Kidney (tissue), 14 donors: Measurements from ENCODE around the gene TLDC2. TPM values are rescaled to one million over a fixed set of nuclear protein-coding genes. Genes with fewer than 3 reads are reported as not detected.

Source experiments
- DNase-seq, 5 donors: peaks; one replicate each; pipeline ENCODE4 v3.0.0-alpha.2; 2013 to 2020
- FAIRE-seq: peaks from 2 replicates; lab custom pipeline; 2012; peaks lifted over from hg19 to GRCh38; lab: Jason Lieb, UNC
- H3K27ac ChIP-seq, 2 donors: one replicate each; pipeline ENCODE4 v1.7.0; 2013; ENCODE audit warnings: low read depth in 2 of 2, low read length in 2 of 2, inconsistent platforms in 1 of 2
- H3K27me3 ChIP-seq: one replicate; pipeline ENCODE4 v1.7.1; 2013; ENCODE audit warnings: low read length, inconsistent platforms; ENCODE audit not compliant: control insufficient read depth, insufficient read depth
- H3K36me3 ChIP-seq, 3 donors: one replicate each; pipeline versions ENCODE4 v1.7.0 to v1.7.1; 2013; ENCODE audit warnings: low read length in 3 of 3, control low read depth in 1 of 3, inconsistent platforms in 1 of 3; ENCODE audit not compliant: insufficient read depth in 3 of 3, control insufficient read depth in 2 of 3
- H3K4me1 ChIP-seq, 3 donors: one replicate each; pipeline versions ENCODE4 v1.7.0 to v1.7.1; 2013; ENCODE audit warnings: low read length in 3 of 3, inconsistent platforms in 1 of 3, low read depth in 1 of 3; ENCODE audit not compliant: control insufficient read depth in 2 of 3, insufficient read depth in 2 of 3
- H3K4me3 ChIP-seq, 3 donors: one replicate each; pipeline versions ENCODE4 v1.7.0 to v1.8.1; 2013; ENCODE audit warnings: low read length in 3 of 3, control low read depth in 1 of 3, inconsistent platforms in 1 of 3
- H3K9ac ChIP-seq, 3 donors: one replicate each; pipeline versions ENCODE4 v1.7.0 to v1.7.1; 2013; ENCODE audit warnings: low read length in 3 of 3, control low read depth in 1 of 3, inconsistent platforms in 1 of 3
- H3K9me3 ChIP-seq, 3 donors: one replicate each; pipeline versions ENCODE4 v1.7.0 to v1.7.1; 2013; ENCODE audit warnings: low read length in 3 of 3, control low read depth in 1 of 3, inconsistent platforms in 1 of 3; ENCODE audit not compliant: control insufficient read depth in 2 of 3, insufficient read depth in 1 of 3
- intact Hi-C: fragments of 100-400 bp; cut with DNase I; formaldehyde crosslinking; loops from one replicate; pipeline ENCODE4 v1.11.1; 2022
- polyA plus RNA-seq: library from polyadenylated mRNA; stranded (reverse); fragments of 350-450 nt; fragmentation: Illumina TruSeq; extraction: RNeasy Lipid Tissue Mini Kit (QIAGEN cat#74804); gene quantifications from one replicate; pipeline ENCODE4 v1.2.3, GENCODE V29; 2014; ENCODE audit warnings: low read depth, low replicate concordance; ENCODE audit not compliant: insufficient read depth
- total RNA-seq: library from RNA; stranded (reverse); fragmentation: NEBNext Ultra II Directional; extraction: Animal tissue kit (Norgen Biotek cat#: 25700); gene quantifications from one replicate; pipeline ENCODE4 v1.2.1, GENCODE V29; 2021
- TF ChIP-seq, protein P1 (sequence below): IDR thresholded peaks from 3 replicates; pipeline ENCODE4 v1.5.1; 2012; ENCODE audit warnings: mild to moderate bottlenecking, moderate library complexity, borderline replicate concordance; ENCODE audit not compliant: insufficient read depth; ENCODE audit errors: extremely low read depth
- donor health status: control.
- donor health status: control.
- donor health status: control.
- donor health status: control.
- donor health status: control.
- donor health status: DM: yes; HTN: yes; CAD: no.
- donor health status: Normal renal cell carcinoma (clear cell type).

The TLDC2 gene
- total and polyA plus RNA-seq, 2 donors from 2014 or later = 2.3 to 8.5 TPM

DNA sequence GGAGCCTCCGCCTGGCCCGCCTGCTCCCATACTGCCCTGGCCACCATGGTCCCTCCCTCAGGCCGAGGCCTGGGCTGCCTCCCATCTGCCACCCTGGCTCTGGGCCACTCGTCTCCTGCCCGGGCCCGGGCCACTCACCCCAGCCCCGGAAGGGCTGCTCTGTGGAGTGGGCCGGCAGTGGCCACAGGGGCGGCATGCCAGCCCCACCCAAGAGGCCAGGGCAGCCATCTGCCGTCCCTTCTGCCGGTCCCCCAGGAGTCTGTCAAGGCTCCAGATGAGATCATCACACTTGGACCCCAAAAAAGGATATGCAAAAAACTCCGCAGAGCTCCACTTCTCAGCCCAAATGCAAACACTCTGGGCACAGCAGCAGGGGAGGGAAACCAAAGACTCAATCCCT lies 23.8 kb upstream of the TLDC2 start:
- Histone ChIP-seq H3K27me3 (no peaks in the 10 kb centered on the region), H3K27ac (no peak overlapping the region), H3K36me3 (no peaks in the 10 kb centered on the region), H3K9ac (no peak overlapping the region), H3K4me1 (peaks cover 0 to 32% (median 7%) of the 10 kb centered on the region in 3 donors), H3K9me3 (peaks cover 0 to 2% (median 0%) of the 10 kb centered on the region in 3 donors), H3K4me3 (no peak overlapping the region)
- TF ChIP-seq, protein P1, sequence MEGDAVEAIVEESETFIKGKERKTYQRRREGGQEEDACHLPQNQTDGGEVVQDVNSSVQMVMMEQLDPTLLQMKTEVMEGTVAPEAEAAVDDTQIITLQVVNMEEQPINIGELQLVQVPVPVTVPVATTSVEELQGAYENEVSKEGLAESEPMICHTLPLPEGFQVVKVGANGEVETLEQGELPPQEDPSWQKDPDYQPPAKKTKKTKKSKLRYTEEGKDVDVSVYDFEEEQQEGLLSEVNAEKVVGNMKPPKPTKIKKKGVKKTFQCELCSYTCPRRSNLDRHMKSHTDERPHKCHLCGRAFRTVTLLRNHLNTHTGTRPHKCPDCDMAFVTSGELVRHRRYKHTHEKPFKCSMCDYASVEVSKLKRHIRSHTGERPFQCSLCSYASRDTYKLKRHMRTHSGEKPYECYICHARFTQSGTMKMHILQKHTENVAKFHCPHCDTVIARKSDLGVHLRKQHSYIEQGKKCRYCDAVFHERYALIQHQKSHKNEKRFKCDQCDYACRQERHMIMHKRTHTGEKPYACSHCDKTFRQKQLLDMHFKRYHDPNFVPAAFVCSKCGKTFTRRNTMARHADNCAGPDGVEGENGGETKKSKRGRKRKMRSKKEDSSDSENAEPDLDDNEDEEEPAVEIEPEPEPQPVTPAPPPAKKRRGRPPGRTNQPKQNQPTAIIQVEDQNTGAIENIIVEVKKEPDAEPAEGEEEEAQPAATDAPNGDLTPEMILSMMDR = no peak
- DNase-seq (peak in 1 of 5 donors; percentile 79), FAIRE-seq (no peak)
- intact Hi-C loops = no loop called here

DNA sequence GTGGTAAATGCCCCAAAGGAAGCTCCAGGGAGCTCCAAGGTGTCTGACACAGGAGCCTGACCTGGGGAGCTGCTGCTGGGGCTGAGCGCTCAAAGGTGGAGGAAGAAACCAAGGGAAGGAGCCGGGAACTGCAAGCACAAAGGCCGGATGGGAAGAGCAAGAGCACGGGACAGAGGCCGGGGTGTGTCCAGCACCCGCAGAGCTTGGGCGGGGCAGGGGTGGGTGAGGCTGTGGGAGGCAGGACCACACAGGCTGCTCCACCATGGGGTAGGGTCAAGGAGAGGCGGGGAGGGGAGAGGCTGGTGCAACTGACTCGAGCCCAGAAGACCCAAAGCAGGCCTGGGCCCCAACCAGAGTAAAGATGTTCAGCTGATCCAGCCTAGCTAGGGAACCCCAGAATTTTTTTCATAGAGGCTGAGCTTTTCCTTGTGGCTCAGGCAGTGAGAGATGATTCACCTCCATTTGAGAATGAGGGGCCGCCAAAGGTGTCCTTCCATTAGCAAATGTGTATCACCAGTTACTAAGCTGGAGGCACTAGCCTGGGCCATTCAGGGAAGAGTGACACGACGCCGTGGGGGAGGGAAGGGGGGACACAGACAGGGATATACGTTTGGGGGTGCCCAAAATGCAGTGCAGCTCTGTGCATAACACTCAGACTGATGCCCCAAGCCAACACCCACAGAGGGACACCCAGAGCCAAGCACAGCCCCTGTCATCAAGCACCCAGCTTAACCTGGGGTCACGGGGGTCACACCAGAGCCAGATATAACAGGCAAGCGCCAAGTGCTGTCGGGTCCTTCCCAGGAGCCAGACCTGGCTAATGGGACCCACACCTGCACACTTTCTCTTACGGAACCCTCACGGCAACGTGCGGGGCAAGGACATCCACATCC lies 21.3 kb upstream of the TLDC2 start:
- no peak overlapping the region for H3K27ac ChIP-seq
- H3K4me1 ChIP-seq = peaks cover 0 to 31% (median 13%) of the 10 kb centered on the region in 3 donors
- H3K4me3 ChIP-seq = no peak overlapping the region
- DNase-seq (no peak), FAIRE-seq (no peak)
- peaks cover 0 to 2% (median 0%) of the 10 kb centered on the region in 3 donors for H3K9me3 ChIP-seq
- no peaks in the 10 kb centered on the region for H3K36me3 ChIP-seq
- TF ChIP-seq, protein P1 = no peak
- H3K27me3 ChIP-seq = no peaks in the 10 kb centered on the region
- intact Hi-C loops = no loop called here
- peak overlapping the region in 1 of 3 donors; percentile 34 for H3K9ac ChIP-seq

DNA sequence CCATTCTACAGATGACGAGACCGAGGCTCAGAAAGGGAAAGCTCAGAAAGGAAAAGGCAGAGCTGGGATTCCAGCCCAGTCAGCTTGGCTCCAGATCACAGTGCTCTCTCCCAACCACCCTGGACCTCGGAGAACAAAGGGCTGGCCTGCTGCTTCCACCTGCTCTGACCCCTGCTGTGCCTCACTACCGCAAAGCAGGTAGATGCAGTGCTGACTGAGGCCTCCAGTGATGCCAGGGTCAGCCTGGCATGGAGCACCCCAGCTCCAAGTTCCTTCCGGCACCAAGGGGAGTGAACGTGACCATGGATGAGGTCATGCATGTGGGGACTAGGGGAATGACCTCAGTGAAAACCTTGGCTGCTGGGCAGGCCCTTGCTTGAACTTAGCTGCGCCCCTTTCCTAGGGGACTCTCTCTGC lies 20.7 kb upstream of the TLDC2 start:
- Histone ChIP-seq H3K27me3 (no peaks in the 10 kb centered on the region), H3K4me1 (peaks cover 0 to 35% (median 13%) of the 10 kb centered on the region in 3 donors), H3K36me3 (no peaks in the 10 kb centered on the region), H3K27ac (no peak overlapping the region), H3K4me3 (no peak overlapping the region), H3K9me3 (peaks cover 0 to 2% (median 0%) of the 10 kb centered on the region in 3 donors), H3K9ac (no peak overlapping the region)
- FAIRE-seq (no peak), DNase-seq (no peak)
- TF ChIP-seq, protein P1 = no peak
- intact Hi-C loops = no loop called here
